ENCODE results near the gene CATSPER1. TPM values are rescaled to one million over a fixed set of nuclear protein-coding genes. Genes with fewer than 3 reads are reported as not detected.

Gene CATSPER1
- total and polyA plus RNA-seq, 2 of the 13 experiments (the other 11 are each of a cell fraction or from before 2014, with no cell fraction given) = 0.17 TPM; not detected in 1

DNA sequence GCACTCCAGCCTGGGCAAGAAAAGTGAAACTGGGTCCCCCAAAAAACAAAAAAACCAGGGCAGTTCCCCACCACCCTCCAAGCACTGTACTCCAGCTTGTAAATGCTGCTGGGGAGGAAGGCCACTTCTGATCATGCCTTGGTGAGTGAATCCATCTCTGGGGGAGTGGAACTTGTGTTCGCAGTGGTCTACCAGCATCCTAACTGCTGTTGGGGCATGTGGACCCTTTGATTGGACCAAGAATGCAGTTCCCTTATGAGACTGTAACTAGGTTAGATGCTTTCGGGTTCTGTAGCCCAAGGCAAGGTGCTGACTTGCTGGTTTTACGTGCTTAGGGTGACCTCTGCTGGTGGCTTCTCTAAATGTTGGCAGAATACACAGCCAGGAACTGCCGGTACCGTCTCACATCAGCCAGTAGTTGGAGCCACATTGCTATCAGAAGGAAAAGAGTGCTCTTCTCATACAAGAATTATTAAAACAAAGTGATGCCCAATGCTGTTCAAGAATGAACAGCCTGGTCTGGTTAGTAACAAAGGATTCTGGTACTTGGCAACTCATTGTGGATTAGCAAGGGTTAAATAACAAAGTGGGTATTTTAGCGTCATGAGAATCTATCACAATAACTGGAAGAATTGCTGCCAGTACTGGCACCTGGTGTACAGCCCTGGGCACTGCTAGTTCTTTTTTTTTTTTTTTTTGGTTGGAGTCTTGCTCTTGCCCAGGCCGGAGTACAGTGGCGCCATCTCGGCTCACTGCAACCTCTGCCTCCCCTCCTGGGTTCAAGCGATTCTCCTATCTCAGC is 37.3 kb downstream of the CATSPER1 start (continued):
- TF ChIP-seq SNAPC5 (CRISPR knock-in tag; IDR thresholded peaks at IDR 0.05; ENCODE audit: borderline replicate concordance) (no peak), ARID2 (CRISPR knock-in tag; IDR thresholded peaks at IDR 0.05; ENCODE audit: borderline replicate concordance) (no peak), HDAC6 (IDR thresholded peaks at IDR 0.05; ENCODE audit: low read depth, low read length) (no peak), ZNF720 (CRISPR knock-in tag; IDR thresholded peaks at IDR 0.05) (no peak), WIZ (CRISPR knock-in tag; IDR thresholded peaks at IDR 0.05) (no peak), EED (CRISPR knock-in tag; IDR thresholded peaks at IDR 0.05) (no peak), MXD1 (CRISPR knock-in tag; IDR thresholded peaks at IDR 0.05) (no peak), SP1 (IDR thresholded peaks at IDR 0.05) (no peak), SP1 (CRISPR knock-in tag; IDR thresholded peaks at IDR 0.05) (no peak), PHF21A (CRISPR knock-in tag; IDR thresholded peaks at IDR 0.05) (no peak), MEF2D (CRISPR knock-in tag; IDR thresholded peaks at IDR 0.05) (no peak), SNAI1 (CRISPR knock-in tag; IDR thresholded peaks at IDR 0.05; ENCODE audit: borderline replicate concordance) (no peak), CREM (IDR thresholded peaks at IDR 0.05) (no peak), CREM (CRISPR knock-in tag; IDR thresholded peaks at IDR 0.05) (no peak), ZNF83 (CRISPR knock-in tag; IDR thresholded peaks at IDR 0.05; ENCODE audit: borderline replicate concordance) (no peak)
- TF ChIP-seq, protein P1, sequence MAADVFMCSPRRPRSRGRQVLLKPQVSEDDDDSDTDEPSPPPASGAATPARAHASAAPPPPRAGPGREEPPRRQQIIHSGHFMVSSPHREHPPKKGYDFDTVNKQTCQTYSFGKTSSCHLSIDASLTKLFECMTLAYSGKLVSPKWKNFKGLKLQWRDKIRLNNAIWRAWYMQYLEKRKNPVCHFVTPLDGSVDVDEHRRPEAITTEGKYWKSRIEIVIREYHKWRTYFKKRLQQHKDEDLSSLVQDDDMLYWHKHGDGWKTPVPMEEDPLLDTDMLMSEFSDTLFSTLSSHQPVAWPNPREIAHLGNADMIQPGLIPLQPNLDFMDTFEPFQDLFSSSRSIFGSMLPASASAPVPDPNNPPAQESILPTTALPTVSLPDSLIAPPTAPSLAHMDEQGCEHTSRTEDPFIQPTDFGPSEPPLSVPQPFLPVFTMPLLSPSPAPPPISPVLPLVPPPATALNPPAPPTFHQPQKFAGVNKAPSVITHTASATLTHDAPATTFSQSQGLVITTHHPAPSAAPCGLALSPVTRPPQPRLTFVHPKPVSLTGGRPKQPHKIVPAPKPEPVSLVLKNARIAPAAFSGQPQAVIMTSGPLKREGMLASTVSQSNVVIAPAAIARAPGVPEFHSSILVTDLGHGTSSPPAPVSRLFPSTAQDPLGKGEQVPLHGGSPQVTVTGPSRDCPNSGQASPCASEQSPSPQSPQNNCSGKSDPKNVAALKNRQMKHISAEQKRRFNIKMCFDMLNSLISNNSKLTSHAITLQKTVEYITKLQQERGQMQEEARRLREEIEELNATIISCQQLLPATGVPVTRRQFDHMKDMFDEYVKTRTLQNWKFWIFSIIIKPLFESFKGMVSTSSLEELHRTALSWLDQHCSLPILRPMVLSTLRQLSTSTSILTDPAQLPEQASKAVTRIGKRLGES (CRISPR knock-in tag; IDR thresholded peaks at IDR 0.05; ENCODE audit: borderline replicate concordance) = no peak
- TF ChIP-seq, protein P2, sequence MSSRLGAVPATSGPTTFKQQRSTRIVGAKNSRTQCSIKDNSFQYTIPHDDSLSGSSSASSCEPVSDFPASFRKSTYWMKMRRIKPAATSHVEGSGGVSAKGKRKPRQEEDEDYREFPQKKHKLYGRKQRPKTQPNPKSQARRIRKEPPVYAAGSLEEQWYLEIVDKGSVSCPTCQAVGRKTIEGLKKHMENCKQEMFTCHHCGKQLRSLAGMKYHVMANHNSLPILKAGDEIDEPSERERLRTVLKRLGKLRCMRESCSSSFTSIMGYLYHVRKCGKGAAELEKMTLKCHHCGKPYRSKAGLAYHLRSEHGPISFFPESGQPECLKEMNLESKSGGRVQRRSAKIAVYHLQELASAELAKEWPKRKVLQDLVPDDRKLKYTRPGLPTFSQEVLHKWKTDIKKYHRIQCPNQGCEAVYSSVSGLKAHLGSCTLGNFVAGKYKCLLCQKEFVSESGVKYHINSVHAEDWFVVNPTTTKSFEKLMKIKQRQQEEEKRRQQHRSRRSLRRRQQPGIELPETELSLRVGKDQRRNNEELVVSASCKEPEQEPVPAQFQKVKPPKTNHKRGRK (CRISPR knock-in tag; IDR thresholded peaks at IDR 0.05) = no peak
